Superior temporal gyrus (tissue), 1 donor: Measurements from ENCODE around the gene MCM3AP.
"Not testable (repeated sequence)": the region's sequence is repeated elsewhere in the genome, so short reads cannot be mapped to it uniquely, and the experiment has no call there.

Source experiments
- DNase-seq: peaks from one replicate; pipeline ENCODE4 v3.0.0-alpha.2; 2016; ENCODE audit errors: extremely low spot score

The MCM3AP gene

DNA sequence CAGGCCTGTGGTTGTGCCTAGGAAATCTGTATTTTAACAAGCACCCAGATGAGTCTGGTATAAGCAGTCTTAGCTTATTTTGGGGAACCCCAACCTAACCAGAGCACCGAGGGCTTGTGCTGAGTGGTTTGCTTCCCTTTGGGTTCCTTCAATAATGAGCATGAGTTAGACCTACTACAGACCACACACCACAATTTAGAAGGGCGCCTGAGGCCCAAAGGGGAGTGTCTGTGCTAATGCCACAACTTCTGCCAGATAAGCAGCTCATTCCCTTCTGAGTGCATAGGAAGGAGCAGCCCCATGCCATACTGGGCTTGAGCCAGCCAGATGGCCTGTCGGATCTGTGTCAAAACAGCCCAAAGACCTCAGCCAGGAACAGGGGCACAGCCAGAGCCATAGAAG lies 41.5 kb downstream of the MCM3AP start:
- no peak for DNase-seq

DNA sequence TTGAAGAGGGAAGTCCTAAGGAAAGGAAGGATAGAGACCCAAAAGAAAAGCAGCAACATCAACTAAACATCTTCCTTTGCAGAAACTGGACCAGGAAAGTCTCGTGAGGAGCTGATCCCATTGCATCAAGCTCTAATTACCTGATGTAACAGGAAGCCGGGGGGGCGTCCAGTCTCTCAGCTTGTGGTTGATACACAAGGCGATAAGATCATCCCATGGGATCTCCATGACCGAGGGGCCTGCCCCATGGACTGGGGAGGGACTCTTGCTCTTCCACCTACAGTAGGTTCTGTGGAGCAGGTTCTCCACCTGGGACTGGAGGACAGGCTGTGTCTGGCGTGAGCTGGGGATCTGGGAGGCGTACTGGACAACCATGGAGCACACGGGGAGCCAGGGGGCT lies 42.1 kb downstream of the MCM3AP start:
- DNase-seq: no peak

DNA sequence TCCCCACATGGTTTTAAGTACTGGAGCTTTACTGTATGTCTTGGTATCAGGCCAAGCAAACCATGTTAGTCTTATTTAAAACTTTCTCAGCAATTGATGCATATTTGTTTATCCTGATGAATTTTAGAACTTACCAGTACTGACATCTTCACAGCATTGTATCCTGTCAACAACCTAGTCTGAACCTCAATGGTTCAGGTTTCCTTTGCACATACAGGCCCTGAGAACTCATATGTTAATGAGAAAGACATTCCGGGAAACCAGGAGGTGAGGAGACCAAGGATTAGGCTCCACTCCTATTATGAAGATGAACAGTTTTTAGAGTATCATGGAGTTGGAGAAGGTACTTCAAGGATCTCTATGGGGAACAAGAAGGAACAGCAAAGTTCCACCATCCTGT lies 43.8 kb downstream of the MCM3AP start:
- not testable (repeated sequence) for DNase-seq

DNA sequence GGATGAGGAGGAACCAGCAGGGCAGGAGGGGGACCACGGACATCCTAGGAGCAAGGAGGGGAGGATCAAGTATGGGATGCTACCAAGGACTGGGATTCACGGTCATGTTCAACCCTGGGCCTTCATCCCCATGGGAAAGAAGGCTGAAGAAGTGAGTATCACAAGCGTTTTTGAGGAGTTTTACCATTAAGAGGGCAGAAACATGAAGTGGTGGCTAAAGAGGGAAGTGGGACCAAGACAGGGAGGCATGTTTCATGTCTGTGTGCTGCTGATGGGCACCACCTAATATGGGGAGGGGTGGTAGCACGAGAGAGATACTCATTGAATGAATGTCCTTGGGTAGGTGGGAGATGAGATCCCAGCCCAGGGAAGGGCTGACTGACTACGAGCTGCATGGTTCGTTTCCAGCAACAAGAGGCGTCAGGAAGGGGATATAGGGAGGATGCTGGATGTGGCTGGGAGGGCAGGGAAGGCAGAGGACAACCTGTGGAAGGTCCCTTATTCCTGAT lies 45.5 kb downstream of the MCM3AP start:
- no peak for DNase-seq

DNA sequence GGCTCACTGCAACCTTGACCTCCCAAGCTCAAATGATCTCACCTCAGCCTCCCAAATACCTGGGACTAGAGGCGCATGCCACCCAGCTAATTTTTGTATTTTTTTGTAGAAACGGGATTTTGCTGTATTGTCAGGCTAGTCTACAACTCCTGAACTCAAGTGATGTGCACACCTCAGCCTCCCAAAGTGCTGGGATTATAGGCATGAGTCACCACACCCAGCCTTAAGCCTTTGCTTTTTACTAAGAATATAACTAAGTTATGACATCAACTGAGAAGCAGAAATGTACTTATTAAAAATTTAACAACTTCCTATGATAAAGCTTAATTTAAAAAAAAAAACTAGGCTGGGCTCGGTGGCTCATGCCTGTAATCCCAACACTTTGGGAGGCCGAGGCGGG lies 47.9 kb downstream of the MCM3AP start:
- DNase-seq: no peak

DNA sequence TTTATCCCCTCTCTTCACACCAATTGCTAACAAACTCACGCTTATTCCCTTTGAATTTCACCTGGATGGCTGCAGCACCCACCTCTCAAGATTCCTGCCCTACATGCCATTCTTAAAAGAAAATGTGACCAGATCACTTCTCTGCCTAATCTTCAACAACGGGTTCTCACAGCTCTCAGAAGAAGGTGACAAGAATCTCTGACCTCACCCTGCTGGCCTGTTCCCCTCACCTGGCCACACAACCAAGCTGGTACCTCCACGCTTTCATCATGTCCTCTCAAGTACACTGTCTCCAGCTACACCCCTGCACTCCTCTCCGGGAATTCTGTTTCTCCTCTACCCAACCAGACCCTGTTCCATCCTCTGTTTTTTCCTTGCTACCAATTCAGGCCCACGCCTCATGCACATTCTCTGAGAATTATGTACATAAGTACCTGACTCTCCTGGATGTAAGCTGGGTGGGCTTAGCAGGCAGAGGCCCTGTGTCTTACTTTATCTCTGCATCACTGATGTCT lies 50.9 kb downstream of the MCM3AP start:
- DNase-seq: no peak

DNA sequence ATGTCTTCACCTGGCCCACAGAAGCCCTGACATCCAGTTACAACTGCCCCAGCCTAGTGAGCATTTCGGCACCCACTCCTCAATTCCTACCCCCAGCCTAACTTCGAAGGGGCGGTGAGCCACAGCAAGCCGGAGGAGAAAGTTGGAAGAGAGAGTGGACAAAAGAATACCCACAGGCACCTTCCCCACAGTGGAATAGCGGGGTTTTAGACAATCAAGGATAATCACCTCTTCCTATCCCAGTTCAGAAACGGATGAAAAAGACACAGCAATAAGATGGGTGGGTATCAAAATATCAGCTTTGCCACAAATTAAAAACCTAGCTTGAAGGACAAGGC lies 55.5 kb downstream of the MCM3AP start:
- no peak for DNase-seq

DNA sequence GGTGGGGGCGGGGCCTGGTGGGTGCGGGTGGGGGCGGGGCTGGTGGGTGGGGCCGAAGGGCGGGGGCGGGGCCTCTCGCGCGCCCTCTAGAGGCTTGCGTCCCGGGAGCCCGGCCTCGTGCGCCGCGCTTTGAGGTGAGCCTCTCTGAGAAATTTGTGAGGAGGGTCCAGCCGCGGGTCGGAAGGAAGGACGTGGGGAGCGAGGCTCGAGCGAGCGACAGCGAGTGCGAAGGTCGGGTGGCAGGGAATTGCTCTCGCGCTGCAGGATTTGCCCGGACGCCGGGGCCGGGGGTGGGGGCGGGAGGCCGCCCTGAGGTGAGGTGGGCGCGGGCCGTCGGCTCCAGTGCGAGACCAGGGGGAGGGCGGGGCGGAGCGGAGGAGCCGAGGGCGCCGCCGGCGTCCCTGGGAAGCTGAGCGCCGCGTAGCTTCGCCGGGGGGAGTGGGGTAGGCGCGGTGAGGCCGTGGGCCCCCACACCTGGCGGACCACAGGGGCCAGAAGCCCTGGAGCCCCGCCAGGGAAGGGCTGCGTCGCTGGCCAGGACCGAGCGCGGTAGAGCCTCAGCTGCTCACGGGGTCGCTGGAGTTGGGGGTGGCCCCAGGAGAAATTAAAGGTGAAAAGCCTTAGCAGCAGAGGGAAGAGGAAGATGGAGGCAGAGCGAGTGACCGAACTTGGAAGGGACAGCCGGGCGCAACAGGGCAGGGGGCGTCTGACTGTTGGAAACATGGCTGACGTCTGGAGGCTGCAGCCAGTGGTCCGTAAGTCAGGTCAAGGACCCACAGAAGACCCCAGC lies 56.1 kb downstream of the MCM3AP start:
- peak; percentile 37 for DNase-seq

DNA sequence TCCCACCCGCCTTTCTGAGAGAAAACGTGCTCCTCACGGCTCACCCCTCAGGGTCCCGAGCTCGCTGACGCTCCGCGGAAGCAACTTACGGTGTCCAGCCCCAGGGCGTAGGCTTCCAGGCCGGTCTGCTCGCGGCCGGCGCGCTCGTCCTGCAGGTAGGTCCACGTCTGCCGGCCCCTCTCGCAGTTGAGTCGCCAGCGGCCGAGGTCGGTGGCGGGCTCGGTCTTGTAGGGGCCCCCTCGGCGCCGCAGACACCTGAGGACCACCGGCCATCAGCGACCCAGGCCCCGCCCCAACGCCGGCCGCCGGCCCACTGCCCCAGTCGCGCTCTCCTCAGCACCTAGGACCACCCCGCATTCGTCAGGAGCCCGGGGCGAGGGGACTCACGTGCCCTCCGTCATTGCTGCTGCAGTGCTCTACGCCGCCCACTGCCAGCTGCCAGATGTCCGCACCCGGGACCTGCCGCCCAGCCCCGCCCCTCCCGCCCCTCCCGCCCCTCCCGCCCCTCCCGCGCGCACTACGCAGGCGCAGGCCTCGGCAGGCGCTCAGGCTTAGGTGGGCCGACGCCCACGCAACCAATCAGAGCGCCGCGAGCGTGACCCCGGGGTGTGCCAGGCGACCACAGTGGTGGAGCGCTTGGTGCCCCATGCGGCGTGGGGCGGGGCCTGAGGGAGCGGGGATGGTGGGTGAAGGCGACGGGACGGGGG lies 56.9 kb downstream of the MCM3AP start, which contains the start of gene LSS:
TSS of gene LSS (minus strand) at position 430 of the 707 bp plus-strand sequence. CDS start at position 401, 29 bp downstream.
- DNase-seq: peak; percentile 93

DNA sequence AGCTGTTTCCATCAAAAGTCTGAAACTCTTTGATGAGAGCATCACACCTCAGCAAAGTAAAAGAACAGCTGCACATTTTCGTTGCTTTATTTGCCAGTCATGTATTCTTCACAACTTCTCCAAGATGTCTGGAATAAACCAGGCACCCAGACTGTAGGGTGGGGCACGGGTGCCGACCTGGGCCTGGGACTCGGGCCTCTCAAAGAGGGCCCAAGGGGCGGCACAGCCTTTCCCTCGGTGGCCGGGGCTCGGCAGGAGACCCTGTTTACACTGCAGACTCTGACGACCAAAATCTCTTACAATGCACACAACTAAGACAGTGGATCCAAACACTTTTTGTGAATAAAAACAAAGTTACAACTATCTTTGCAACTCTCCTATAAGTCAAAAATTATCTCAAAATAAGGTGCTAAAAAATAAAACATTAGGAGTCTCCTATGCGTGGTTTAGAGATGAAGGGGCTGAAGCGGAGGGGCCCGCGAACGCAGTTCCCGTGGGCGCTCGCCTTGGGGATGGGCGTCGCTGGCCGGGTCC lies 57.5 kb downstream of the MCM3AP start:
- DNase-seq: peak; percentile 47

DNA sequence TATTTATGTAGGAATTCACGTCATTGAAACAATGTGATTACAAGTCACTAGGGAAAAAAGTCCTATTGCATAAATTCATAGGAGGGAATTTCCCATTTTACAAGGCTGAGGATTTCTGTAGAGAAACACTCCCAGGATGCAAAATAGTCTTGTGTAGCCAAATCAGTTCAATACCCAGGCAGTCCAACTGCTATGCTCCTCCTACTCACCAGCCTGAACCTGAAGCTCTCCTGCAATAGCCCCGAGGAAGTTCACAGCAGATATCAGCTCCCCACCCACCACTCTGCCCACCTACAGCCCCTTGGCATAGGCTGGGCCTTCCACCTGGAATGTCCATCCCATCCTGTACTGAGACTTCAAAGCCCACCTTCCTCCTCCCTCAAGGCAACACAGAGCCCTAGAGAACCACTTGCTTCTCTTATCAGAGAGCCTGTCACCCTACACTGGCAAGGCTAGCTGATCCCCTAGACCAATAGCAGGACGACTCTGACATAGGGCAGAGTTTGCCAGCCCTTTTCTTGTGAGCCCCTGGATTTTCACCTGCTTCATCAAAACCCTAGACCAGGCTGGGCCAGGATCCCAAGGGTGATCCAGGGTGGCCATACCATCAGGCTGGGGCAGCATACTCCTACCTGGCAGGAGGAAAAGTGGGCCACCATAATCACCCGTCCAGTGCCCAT lies 58.4 kb downstream of the MCM3AP start:
- peak; percentile 60 for DNase-seq

DNA sequence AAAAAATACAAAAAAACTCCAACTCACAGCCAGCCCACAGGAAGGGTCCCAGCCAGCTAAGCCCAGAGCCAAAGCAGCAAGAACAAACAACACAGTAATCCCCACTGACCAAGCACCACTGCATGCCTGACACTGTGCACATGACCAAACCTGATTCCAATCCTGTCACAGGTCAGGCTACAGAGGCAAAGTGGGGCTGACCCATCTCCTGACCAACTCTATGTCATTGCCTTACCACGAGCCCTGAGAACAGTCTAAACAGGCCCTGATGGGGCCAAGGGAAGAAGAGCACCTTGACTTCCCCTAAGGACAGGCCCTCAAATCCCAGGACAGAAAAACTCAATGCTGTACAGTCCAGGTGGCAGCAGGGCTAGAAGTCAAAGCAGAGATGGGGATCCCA lies 59.3 kb downstream of the MCM3AP start:
- peak; percentile 29 for DNase-seq

DNA sequence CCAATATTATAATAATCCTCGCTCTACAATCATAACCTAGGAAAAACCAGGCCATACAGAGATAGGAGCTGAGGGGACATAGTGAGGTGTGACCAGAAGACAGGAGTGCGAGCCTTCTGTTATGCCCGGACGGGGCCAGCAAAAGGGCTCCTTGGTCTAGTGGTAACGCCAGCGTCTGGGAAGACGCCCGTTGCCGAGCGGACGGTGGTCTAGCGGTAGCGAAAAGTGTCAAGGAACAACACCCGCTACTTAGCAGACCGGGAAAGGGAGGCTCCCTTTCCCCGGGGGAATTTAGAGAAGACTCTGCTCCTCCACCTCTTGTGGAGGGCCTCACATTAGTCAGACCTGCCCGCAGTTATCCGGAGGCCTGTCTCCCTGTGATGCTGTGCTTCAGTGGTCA lies 61.8 kb downstream of the MCM3AP start:
- not testable (repeated sequence) for DNase-seq

DNA sequence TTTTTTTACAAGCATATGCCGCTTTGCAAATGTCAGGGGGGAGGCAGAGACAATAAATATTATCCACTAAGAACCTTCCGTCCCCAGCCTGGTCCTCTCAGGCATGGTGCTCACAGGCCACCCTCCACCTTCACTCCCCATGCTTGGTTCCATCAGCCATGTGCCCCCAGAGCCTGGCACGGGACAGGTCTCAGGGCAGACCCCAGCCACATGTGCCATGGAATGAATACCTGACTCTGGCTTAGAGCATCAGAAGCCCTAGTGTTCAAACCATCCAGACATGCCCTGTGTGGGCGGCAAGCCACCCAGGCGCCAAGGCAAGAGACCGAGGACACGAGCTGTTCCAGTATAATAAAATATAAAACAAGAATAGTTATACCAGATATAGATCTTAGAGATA lies 62.2 kb downstream of the MCM3AP start:
- DNase-seq: no peak

DNA sequence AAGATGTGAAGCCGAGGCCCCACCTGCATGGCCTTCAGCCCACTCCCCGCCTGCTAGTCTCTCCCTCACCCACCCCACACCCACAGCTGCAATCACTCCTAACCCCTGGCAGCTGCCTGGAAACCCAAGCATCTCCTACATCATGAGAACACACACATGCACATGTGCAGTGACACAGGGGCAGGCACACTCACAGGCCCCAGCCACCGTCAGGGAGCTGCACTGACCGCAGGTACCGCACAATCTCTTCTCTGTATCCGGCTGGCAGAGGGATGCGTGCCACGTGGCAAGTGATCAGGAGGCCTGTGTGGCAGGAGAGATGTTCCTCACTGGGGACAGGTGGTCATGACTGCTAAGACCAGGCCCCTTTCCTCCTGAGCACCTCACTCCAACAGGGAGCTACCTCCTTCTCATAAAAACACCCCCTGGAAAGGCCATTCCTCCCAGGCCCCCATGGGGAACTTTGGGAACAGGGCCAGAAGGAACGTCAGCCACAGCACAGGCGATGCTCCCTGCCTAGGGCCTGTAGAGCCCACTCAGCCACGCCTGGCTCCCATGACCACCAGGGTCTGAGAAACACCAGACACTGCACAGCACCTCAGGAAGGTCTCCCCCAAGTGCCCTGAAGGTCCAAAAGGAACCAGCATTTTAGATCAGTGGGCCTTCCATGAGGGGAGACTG lies 62.8 kb downstream of the MCM3AP start:
- DNase-seq: no peak

DNA sequence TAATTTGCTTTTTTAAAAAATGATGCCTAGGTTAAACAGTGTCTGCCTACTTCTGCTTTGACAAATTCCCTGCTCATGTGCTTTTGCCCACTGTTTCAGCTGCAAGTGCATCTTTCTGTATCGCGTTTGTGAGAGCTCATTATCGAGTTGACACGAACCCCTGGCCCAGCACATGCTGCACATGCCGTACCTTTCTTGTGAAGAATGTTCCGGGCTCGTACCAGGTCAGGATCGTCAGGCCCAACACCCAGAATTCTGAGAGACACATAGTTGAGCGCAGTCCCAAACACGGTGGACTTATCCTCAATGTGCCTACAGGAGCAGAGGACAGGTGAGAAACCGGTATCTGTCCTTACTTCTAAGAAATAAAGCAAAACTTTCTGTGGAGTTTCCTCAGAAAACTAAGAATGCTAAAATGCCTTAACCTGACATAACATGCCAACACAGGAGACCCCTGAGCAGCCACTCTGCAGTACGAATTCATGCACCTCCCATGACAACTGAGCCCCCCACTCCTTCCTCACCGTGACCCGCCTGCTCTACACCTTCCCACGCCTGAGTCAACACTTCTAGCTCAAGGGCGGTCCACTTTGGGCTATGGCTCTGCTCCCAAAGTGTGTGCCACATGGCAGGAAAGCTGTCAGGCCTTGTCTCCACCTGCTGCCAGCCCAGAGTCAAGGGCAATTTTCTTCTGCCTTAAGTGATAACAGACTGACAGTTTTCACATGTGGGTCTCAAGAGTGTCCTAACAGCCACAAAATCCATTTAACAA lies 63.6 kb downstream of the MCM3AP start:
- no peak for DNase-seq

DNA sequence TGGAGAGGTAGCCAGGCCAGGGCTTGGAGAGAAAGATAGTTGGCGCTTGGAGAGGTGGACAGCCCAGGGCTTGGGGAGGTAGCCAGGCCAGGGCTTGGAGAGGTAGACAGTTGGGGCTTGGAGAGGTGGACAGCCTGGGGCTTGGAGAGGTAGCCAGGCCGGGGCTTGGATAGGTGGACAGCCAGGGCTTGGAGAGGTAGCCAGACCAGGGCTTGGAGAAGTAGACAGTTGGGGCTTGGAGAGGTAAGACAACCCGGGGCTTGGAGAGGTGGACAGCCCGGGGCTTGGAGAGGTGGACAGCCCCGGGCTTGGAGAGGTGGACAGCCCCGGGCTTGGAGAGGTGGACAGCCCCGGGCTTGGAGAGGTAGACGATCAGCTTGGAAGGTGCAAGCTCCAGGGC lies 64.6 kb downstream of the MCM3AP start:
- no peak for DNase-seq

DNA sequence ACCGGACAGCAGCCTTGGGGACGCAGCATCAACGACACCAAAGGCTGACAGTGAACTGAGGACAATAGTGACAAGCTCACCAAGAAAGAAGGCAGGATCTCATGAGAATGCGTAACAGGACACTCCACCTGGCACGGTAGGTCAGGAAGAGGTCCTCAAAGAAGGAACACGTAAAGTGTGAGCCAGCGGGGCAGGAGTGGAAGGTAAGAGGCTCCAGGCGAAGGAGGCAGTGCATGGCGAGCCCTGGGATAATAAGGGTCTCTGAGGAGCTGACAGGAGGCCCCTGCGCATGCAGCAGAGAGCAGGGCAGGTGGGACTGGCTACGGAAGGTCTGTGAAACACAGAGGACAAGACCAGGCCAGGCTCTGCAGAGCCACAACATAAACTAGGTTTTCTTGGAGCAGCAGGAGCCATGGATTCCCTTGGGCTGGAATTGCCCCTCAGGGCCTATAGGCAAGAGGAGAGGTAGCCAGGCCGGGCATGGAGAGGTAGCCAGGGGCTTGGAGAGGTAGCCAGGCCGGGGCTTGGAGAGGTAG lies 65.1 kb downstream of the MCM3AP start:
- no peak for DNase-seq

DNA sequence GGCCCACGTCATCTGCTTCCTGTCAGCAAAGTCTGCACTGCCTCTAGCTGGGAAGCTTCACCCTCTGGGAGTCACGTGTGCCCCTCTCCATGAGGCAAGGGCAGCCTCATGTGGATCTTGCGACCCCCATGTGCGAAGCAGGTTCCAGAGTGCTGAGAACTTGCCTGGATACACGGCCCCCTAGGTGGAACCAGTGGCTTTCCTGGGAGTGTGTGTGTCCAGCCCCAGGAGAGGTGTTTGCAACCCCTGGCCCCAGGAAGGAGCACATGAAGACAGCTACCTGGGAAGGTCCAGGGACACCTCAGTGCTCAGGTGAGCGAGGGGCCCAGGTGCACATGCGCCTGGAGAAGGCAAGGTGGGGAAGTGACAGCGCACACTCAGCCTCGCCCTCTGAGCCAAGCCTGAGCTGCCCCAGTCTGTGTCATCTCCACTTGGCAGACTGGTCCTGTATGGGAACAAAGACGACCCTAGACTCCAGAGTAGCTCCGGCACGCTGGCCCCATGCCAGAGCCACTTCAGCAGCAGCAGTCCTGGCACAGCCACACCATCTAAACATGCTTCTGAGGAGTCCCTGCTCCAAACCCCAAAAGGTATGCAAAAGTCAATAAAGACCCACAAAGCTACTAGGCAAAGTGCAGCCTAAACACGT lies 65.7 kb downstream of the MCM3AP start:
- no peak for DNase-seq
